VCaP (cell line): ENCODE measurements around the gene NUP107.

Source experiments
- H3K27ac ChIP-seq: fragments of 450-650 bp; 2 replicates; pipeline ENCODE4 v1.5.1; 2017
- TF ChIP-seq, protein P1 (sequence below): fragments of 450-650 bp; conservative IDR thresholded peaks from 2 replicates; pipeline ENCODE4 v1.5.1; 2017; ENCODE audit warnings: mild to moderate bottlenecking, moderate library complexity

NUP107 gene

DNA sequence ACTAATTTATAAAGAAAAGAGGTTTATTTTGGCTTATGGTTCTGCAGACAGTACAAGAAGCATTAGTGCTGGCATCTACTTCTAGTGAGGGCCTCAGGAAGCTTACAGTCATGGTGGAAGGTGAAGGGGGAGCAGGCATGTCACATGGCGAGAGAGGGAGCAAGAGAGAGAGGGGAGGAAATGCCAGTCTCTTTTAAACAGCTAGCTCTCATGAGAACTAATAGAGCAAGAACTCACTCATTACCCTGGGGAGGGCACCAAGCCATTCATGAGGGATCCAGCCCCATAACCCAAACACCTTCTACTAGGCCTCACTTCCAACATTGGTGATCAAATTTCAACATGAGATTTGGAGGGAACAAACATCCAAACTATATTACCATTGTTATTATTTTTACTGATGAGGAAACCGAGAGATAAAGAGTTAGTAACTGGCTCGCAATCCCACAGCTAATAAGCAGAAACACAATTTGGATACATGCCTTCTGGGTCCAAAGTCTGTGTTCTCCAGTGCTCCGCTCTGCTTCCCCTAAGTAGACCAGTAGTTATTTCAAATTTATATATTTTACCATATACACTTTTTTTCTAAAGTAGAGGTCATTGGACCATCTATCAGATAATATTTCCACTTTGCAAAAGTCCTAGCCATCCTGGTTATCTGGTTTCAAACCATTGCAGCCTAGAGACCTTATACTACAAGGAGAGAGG lies 68.9 kb downstream of the NUP107 start:
- H3K27ac ChIP-seq: no peak overlapping the region
- TF ChIP-seq, protein P1, sequence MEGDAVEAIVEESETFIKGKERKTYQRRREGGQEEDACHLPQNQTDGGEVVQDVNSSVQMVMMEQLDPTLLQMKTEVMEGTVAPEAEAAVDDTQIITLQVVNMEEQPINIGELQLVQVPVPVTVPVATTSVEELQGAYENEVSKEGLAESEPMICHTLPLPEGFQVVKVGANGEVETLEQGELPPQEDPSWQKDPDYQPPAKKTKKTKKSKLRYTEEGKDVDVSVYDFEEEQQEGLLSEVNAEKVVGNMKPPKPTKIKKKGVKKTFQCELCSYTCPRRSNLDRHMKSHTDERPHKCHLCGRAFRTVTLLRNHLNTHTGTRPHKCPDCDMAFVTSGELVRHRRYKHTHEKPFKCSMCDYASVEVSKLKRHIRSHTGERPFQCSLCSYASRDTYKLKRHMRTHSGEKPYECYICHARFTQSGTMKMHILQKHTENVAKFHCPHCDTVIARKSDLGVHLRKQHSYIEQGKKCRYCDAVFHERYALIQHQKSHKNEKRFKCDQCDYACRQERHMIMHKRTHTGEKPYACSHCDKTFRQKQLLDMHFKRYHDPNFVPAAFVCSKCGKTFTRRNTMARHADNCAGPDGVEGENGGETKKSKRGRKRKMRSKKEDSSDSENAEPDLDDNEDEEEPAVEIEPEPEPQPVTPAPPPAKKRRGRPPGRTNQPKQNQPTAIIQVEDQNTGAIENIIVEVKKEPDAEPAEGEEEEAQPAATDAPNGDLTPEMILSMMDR: no peak

DNA sequence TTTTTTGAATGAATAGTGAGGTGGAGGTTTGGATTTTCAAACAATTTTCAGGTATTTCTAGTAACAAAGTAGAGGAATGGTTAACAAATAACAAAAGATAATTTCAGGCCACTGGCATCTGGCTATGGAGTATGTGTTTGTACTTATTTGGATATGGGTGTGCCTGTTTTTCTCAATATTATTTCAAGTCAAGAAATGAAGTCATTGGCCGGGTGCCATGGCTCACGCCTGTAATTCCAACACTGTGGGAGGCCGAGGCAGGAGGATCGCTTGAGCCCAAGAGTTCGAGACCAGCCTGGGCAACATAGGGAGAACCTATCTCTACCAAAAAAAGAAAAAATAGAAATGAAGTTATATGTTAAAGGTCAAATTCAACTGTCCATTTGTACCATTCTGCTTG lies 73.1 kb downstream of the NUP107 start:
- no peak overlapping the region for H3K27ac ChIP-seq
- TF ChIP-seq, protein P1: no peak

- no peak overlapping the region for H3K27ac ChIP-seq
- TF ChIP-seq, protein P1: no peak
These were observed 74.1 kb downstream of the NUP107 start for GRCh38 chr12:68760806-68761441.

- H3K27ac ChIP-seq: no peak overlapping the region
- TF ChIP-seq, protein P1: no peak
These were observed 74.6 kb downstream of the NUP107 start for GRCh38 chr12:68761442-68761812.

DNA sequence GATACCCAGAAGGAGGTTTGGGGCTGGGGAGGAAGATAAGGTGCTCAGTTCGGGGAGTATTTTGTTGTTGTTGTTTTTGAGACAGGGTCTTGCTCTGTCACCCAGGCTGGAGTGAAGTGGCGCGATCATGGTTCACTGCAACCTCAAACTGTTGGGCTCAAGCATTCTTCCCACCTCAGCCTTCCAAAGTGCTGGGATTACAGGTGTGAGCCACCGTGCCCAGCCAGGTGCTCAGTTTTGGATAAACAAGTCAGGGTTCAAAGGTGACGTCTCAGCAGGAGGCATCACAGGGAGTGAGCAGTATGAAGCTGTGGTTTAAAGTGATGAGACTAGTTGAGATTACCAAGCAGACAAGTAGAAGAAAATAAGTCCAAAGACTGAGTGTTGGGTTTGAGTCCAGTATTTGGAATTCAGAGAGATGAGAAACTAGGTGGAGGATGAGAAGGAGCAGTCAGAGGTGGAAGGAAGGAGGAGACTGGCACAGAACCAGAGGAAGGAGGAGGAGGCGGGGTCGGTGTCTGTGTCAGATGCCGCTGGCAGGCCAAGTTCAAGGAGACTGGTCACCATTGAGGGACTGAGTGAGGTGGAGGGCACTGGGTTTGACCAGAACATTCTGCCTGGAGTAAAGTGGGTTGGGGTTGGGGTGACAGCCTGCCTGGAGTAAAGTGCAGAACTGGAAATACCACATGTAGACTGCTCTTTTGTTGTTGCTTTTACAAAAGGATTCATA lies 75.3 kb downstream of the NUP107 start:
- TF ChIP-seq, protein P1: no peak
- H3K27ac ChIP-seq: no peak overlapping the region

- H3K27ac ChIP-seq: no peak overlapping the region
- TF ChIP-seq, protein P1: no peak
These were observed 75.9 kb downstream of the NUP107 start for GRCh38 chr12:68762691-68763090.

- TF ChIP-seq, protein P1: no peak
- H3K27ac ChIP-seq: no peak overlapping the region
These were observed 78.9 kb downstream of the NUP107 start for GRCh38 chr12:68765696-68766095.
